ENCODE data around the gene NSD1.

- TF ChIP-seq POLR2AphosphoS5 (IDR thresholded peaks at IDR 0.05; ENCODE audit: low read depth) (no peak), CTCF (IDR thresholded peaks at IDR 0.05; ENCODE audit: insufficient read depth, low read length) (no peak)
Measured at GRCh38 chr5:177183142-177183541, 49.6 kb downstream of the NSD1 start.
